ENCODE results near the gene ZNF2. TPM values are rescaled to one million over a fixed set of nuclear protein-coding genes. Genes with fewer than 3 reads are reported as not detected.

ZNF2 gene
- total RNA-seq, 3 donors from 2014 or later (not counting 1 experiment from before 2014, with no cell fraction given), result 0.96 to 2.7 (median 2.4) TPM

DNA sequence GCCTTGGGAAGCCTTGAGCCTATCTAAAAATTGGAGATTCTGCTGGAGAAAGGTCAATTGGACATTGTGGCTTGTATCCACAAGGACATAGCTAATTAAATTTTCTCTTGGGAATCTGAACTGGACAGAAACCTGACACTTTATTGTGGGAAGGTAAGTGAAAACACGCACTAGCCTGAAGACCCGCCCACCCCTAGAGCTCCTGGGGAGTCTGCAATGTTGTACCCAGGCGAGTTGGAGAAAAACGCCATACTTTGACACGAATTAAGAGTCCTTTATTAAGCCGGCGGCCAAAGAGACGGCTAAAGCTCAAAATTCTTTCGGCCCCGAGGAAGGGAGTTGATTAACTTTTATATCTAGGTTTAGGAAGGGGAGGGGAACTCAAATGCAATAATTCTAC, 40.5 kb downstream of the ZNF2 start:
- H3K27me3 Mint-ChIP-seq (ENCODE audit: low read depth in 2 of 2), result no peaks in the 10 kb centered on the region
- peaks cover 22 to 28% of the 10 kb centered on the region in 2 donors for H3K4me1 Mint-ChIP-seq
- H3K27me3 ChIP-seq (ENCODE audit: control insufficient read depth, insufficient read depth, low read length), result no peaks in the 10 kb centered on the region
- TF ChIP-seq, protein P1, sequence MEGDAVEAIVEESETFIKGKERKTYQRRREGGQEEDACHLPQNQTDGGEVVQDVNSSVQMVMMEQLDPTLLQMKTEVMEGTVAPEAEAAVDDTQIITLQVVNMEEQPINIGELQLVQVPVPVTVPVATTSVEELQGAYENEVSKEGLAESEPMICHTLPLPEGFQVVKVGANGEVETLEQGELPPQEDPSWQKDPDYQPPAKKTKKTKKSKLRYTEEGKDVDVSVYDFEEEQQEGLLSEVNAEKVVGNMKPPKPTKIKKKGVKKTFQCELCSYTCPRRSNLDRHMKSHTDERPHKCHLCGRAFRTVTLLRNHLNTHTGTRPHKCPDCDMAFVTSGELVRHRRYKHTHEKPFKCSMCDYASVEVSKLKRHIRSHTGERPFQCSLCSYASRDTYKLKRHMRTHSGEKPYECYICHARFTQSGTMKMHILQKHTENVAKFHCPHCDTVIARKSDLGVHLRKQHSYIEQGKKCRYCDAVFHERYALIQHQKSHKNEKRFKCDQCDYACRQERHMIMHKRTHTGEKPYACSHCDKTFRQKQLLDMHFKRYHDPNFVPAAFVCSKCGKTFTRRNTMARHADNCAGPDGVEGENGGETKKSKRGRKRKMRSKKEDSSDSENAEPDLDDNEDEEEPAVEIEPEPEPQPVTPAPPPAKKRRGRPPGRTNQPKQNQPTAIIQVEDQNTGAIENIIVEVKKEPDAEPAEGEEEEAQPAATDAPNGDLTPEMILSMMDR (IDR thresholded peaks at IDR 0.05), result no peak
- WGBS (ENCODE audit: insufficient coverage), result 68% methylated on average over 9 of the region's 10 CpGs
- peak overlapping the region; percentile 96 for H3K4me3 Mint-ChIP-seq
- no peak for ATAC-seq
- peaks cover 5% of the 10 kb centered on the region in 2 donors for H3K9me3 Mint-ChIP-seq
- no peak overlapping the region for H3K27ac ChIP-seq (ENCODE audit: low read length)
- DNase-seq, result no peak
- H3K9me3 ChIP-seq (ENCODE audit: control insufficient read depth, insufficient read depth, low read length), result no peaks in the 10 kb centered on the region
- H3K36me3 ChIP-seq (ENCODE audit: control insufficient read depth, insufficient read depth, low read length), result peaks cover 2% of the 10 kb centered on the region
- no peak overlapping the region for H3K4me3 ChIP-seq (ENCODE audit: low read length)
- intact Hi-C loops (cut with micrococcal nuclease), result loop anchor here (5.0 kb wide), 1 partner anchor 129 kb away; no protein-coding TSS in a partner anchor
- peaks cover 13% of the 10 kb centered on the region for H3K4me1 ChIP-seq (ENCODE audit: control insufficient read depth, insufficient read depth, low read length)
- H3K27ac Mint-ChIP-seq, result peak overlapping the region in 1 of 2 donors; percentile 89
- H3K36me3 Mint-ChIP-seq, result peaks cover 22% of the 10 kb centered on the region

DNA sequence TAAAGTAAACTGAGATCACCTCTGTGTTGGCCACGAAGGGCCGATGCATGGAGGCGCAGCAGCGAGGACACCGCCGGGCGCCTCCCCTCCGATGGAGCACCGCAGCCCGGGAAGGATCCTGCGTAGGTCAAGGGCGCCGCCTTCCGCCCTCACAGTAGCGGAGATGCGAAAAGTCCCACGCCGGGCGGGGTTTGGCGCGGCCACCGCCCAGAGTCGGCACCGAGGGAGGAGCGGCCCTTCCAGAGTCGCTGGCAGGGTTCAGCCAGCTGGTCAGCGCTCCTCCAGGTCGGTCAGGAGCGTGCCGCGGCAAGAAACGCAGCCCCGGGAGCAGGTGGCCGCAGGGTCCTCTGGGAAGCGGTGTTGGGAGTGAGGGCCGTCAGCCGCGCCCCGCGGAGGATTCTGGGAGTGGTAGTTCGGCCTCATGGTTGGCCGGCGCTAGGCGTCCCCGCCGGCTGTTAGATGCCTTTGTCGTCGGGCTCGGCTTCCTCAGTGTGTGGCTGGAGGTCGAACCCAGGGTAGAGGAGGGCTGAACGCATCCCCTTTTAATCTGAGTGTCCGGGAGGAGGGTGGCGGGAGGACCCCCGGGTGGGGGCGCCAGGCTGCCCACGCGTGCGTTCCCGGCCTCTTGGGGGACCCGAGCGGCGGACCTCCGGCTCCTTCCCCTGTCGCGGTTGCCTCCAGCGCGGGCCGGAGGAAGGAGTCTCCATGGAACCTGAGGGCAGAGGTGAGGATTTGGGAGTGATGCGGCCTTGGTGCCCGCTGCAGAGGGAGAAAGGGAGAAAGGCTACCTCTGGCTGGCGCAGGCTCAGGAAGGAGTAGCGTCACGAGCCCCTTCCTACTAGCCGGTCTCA, 41.7 kb downstream of the ZNF2 start, which contains the start of gene ZNF892:
Gene ZNF892 (plus strand): TSS at position 411 of the 851 bp plus-strand sequence. CDS start 295 bp downstream, at position 706.
- H3K27me3 ChIP-seq (ENCODE audit: control insufficient read depth, insufficient read depth, low read length), result no peaks in the 10 kb centered on the region
- Mint-ChIP-seq H3K4me3 (peak within 1 kb of the TSS; percentile 96), H3K4me1 (peaks cover 22 to 28% of the 10 kb centered on the region in 2 donors), H3K27ac (peak within 1 kb of the TSS; percentile 89 to 93), H3K9me3 (peaks cover 5% of the 10 kb centered on the region in 2 donors), H3K36me3 (peaks cover 22% of the 10 kb centered on the region), H3K27me3 (ENCODE audit: low read depth in 2 of 2) (no peaks in the 10 kb centered on the region)
- peaks cover 13% of the 10 kb centered on the region for H3K36me3 ChIP-seq (ENCODE audit: control insufficient read depth, insufficient read depth, low read length)
- intact Hi-C loops (cut with micrococcal nuclease), result loop anchor here (1.0 to 5.0 kb wide), 3 partner anchors 42 to 130 kb away; partner anchors contain the start of gene ZNF2
- under 1% methylated on average over 74 of the region's 74 CpGs for WGBS (ENCODE audit: insufficient coverage)
- ATAC-seq, result peak; percentile 92 to 94 (median 94)
- TF ChIP-seq, protein P1 (IDR thresholded peaks at IDR 0.05), result peak; percentile 24
- H3K4me1 ChIP-seq (ENCODE audit: control insufficient read depth, insufficient read depth, low read length), result peaks cover 13% of the 10 kb centered on the region
- H3K27ac ChIP-seq (ENCODE audit: low read length), result peak within 1 kb of the TSS; percentile 90
- peak; percentile 63 to 84 for DNase-seq
- peaks cover 3% of the 10 kb centered on the region for H3K9me3 ChIP-seq (ENCODE audit: control insufficient read depth, insufficient read depth, low read length)
- peak within 1 kb of the TSS; percentile 98 for H3K4me3 ChIP-seq (ENCODE audit: low read length)

DNA sequence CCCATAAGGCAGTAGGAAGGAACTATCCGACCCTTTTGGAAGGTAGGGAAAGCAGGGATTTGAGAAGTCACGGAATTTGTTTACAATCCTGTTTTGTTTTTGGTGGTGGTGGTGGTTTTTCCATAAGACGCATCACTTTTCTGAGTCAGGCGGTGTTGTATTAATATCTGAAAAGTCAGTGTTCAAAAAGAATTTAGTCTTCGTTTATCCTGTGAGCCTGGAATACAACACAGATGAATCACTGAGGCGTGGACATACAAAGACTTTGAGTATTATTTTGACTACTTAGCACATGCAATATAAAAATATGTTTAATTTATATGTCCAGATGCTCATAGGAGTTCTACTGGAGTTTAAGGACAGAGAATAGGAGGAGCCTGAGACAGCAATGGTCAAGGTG, 42.5 kb downstream of the ZNF2 start:
- TF ChIP-seq, protein P1 (IDR thresholded peaks at IDR 0.05), result no peak
- 94% methylated on average over 6 of the region's 6 CpGs for WGBS (ENCODE audit: insufficient coverage)
- Mint-ChIP-seq H3K27ac (peak overlapping the region; percentile 89 to 93), H3K36me3 (peaks cover 29% of the 10 kb centered on the region), H3K9me3 (peaks cover 7 to 8% of the 10 kb centered on the region in 2 donors), H3K4me3 (peak overlapping the region; percentile 96), H3K4me1 (peaks cover 22 to 28% of the 10 kb centered on the region in 2 donors), H3K27me3 (ENCODE audit: low read depth in 2 of 2) (no peaks in the 10 kb centered on the region)
- H3K36me3 ChIP-seq (ENCODE audit: control insufficient read depth, insufficient read depth, low read length), result peaks cover 19% of the 10 kb centered on the region
- H3K27me3 ChIP-seq (ENCODE audit: control insufficient read depth, insufficient read depth, low read length), result no peaks in the 10 kb centered on the region
- intact Hi-C loops (cut with micrococcal nuclease), result loop anchor here (5.0 kb wide), 1 partner anchor 131 kb away; no protein-coding TSS in a partner anchor
- peak overlapping the region; percentile 98 for H3K4me3 ChIP-seq (ENCODE audit: low read length)
- H3K9me3 ChIP-seq (ENCODE audit: control insufficient read depth, insufficient read depth, low read length), result peaks cover 3% of the 10 kb centered on the region
- peaks cover 13% of the 10 kb centered on the region for H3K4me1 ChIP-seq (ENCODE audit: control insufficient read depth, insufficient read depth, low read length)
- DNase-seq, result no peak
- ATAC-seq, result no peak
- H3K27ac ChIP-seq (ENCODE audit: low read length), result no peak overlapping the region

Data from natural killer cell (primary cell).